HG02588 (cell line): ENCODE results near the gene CPTP.

ENCODE experiments used
- ATAC-seq: cut with Tn5 transposase; IDR thresholded peaks from one replicate; pipeline ENCODE4 v1.9.1; 2021; ENCODE audit warnings: mild to moderate bottlenecking, moderate library complexity; ENCODE audit not compliant: unreplicated experiment

CPTP gene

GRCh38 chr1:1291548-1292441 is 32.8 kb upstream of the CPTP start:
- no peak for ATAC-seq

GRCh38 chr1:1292442-1292779 is 32.2 kb upstream of the CPTP start:
- no peak for ATAC-seq

- ATAC-seq: no peak
Measured at GRCh38 chr1:1292851-1293250, 31.8 kb upstream of the CPTP start.

GRCh38 chr1:1293263-1294249 is 31.0 kb upstream of the CPTP start:
- no peak for ATAC-seq

GRCh38 chr1:1294250-1294890 is 30.2 kb upstream of the CPTP start:
- no peak for ATAC-seq

GRCh38 chr1:1295154-1295923 is 29.3 kb upstream of the CPTP start:
- no peak for ATAC-seq

GRCh38 chr1:1296070-1297061 is 28.2 kb upstream of the CPTP start:
- ATAC-seq: no peak

- no peak for ATAC-seq
Measured at GRCh38 chr1:1297802-1298424, 26.7 kb upstream of the CPTP start.

GRCh38 chr1:1298861-1299685 is 25.5 kb upstream of the CPTP start:
- ATAC-seq: no peak

GRCh38 chr1:1299686-1300351 is 24.8 kb upstream of the CPTP start:
- no peak for ATAC-seq

GRCh38 chr1:1300352-1300739 is 24.3 kb upstream of the CPTP start:
- no peak for ATAC-seq

- no peak for ATAC-seq
Measured at GRCh38 chr1:1302006-1302430, 22.6 kb upstream of the CPTP start.

GRCh38 chr1:1302951-1303509 is 21.6 kb upstream of the CPTP start:
- ATAC-seq: no peak

GRCh38 chr1:1303736-1304135 is 20.9 kb upstream of the CPTP start:
- ATAC-seq: no peak

GRCh38 chr1:1304331-1305299 is 20.0 kb upstream of the CPTP start:
- no peak for ATAC-seq
